22Rv1 (cell line): ENCODE measurements around the gene GPR108.

Experiments used
- CTCF ChIP-seq: fragments of 450-650 bp; IDR thresholded peaks from 2 replicates; pipeline ENCODE4 v1.5.1; 2017; ENCODE audit warnings: mild to moderate bottlenecking
- ZFX ChIP-seq: fragments of 450-650 bp; IDR thresholded peaks from 2 replicates; pipeline ENCODE4 v1.6.1; 2017; ENCODE audit warnings: antibody characterized with exemption, borderline replicate concordance

GRCh38 chr19:6731822-6732221, 5.6 kb downstream of the GPR108 start:
- TF ChIP-seq CTCF (no peak), ZFX (no peak)
